Liver (tissue), 3 donors: Measurements from ENCODE around the gene ATG2B.

Experiments
- RAD21 ChIP-seq, 2 donors: IDR thresholded peaks; 2 replicates each; pipeline ENCODE4 v1.6.1; 2016; ENCODE audit warnings: antibody characterized with exemption in 2 of 2, mild to moderate bottlenecking in 2 of 2
- TF ChIP-seq, protein P1 (sequence below): fragments of 150-350 bp; IDR thresholded peaks from 2 replicates; pipeline ENCODE4 v1.5.1; 2017; ENCODE audit warnings: improper control_type of control experiment, low read depth, low read length; ENCODE audit not compliant: missing input control
- TF ChIP-seq, protein P2 (sequence below): IDR thresholded peaks from 2 replicates; pipeline ENCODE4 v1.6.1; 2016; ENCODE audit warnings: antibody characterized with exemption
- donor health status: healthy.
- donor health status: healthy.

DNA sequence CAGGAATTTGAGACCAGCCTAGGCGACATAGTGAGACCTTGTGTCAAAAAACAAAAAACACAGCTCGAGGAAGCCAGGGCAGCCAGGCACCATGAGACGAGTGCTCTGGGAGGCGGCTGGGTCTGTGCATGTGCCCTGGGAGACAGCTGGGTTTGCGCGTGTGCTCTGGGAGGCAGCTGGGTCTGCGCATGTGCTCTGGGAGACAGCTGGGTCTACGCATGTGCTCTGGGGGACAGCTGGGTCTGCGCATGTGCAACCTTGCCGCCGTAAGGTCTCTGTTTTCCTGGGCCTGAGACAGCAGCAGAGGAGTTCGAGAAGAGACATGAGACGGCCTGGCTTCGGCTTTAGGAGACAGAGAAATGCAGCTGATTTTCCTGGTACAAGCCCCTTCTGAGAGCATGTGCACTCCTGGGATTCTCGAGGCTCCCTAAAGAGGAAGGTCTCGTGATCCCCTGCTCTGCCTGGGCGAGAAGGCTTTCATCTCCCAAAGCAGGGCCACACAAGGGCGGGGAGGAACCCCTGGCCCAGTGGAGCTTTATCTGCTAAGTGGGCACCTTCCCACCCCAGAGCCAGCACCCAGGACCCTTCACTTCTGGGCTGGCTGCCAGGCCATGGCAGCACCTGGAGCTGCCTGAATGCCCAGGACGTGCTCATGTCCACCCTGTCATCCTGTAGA, 110.7 kb downstream of the ATG2B start:
- TF ChIP-seq, protein P1, sequence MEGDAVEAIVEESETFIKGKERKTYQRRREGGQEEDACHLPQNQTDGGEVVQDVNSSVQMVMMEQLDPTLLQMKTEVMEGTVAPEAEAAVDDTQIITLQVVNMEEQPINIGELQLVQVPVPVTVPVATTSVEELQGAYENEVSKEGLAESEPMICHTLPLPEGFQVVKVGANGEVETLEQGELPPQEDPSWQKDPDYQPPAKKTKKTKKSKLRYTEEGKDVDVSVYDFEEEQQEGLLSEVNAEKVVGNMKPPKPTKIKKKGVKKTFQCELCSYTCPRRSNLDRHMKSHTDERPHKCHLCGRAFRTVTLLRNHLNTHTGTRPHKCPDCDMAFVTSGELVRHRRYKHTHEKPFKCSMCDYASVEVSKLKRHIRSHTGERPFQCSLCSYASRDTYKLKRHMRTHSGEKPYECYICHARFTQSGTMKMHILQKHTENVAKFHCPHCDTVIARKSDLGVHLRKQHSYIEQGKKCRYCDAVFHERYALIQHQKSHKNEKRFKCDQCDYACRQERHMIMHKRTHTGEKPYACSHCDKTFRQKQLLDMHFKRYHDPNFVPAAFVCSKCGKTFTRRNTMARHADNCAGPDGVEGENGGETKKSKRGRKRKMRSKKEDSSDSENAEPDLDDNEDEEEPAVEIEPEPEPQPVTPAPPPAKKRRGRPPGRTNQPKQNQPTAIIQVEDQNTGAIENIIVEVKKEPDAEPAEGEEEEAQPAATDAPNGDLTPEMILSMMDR = no peak
- no peak for TF ChIP-seq RAD21 (IDR thresholded peaks at IDR 0.05)
- TF ChIP-seq, protein P2, sequence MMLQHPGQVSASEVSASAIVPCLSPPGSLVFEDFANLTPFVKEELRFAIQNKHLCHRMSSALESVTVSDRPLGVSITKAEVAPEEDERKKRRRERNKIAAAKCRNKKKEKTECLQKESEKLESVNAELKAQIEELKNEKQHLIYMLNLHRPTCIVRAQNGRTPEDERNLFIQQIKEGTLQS = no peak
